ENCODE results near the gene RARA. TPM values are rescaled to one million over a fixed set of nuclear protein-coding genes. Genes with fewer than 3 reads are reported as not detected.

Gene RARA
- total and polyA plus RNA-seq, 7 experiments from 2014 or later, result 6.7 to 115 (median 42.9) TPM

GRCh38 chr17:40322358-40323315, 13.7 kb downstream of the RARA start:
- peak overlapping the region; percentile 55 for H3K4me3 ChIP-seq (ENCODE audit: low read length)
- peak overlapping the region; percentile 96 for H3K27ac ChIP-seq (ENCODE audit: low read depth, low read length)
- Mint-ChIP-seq H3K27me3 (peaks cover 0 to 9% (median 0%) of the 10 kb centered on the region in 5 donors), H3K27ac (peak overlapping the region; percentile 98 to 100 (median 99)), H3K4me1 (peaks cover 53 to 93% (median 89%) of the 10 kb centered on the region in 7 donors), H3K9me3 (peaks cover 0 to 10% (median 0%) of the 10 kb centered on the region in 11 donors), H3K36me3 (peaks cover 0 to 20% (median 0%) of the 10 kb centered on the region in 5 donors), H3K4me3 (peak overlapping the region; percentile 89 to 98 (median 97))
- ChIA-PET CTCF (interaction anchor here (0.7 to 12.4 kb wide), 8 partner anchors 16 to 285 kb away, joined by 3 to 87 read pairs (median 6); no protein-coding TSS in a partner anchor), POLR2A (interaction anchor here (0.7 to 34.9 kb wide), 15 partner anchors 7 to 1571 kb away, joined by 3 to 742 read pairs (median 4); partner anchors contain the start of genes CCR7, EIF1, PSMB3 and RARA)
- intact Hi-C loops (cut with micrococcal nuclease), result loop anchor here (1.0 to 5.0 kb wide), 10 partner anchors 19 to 1366 kb away; partner anchors contain the start of genes CCR7 (in 1 of the 2), CDC6 (in 1 of the 2), EIF1 (in 1 of the 2) and WIPF2 (in 1 of the 2)
- H3K36me3 ChIP-seq (ENCODE audit: control insufficient read depth in 2 of 3, insufficient read depth in 3 of 3, low read length in 3 of 3), result peaks cover 0 to 10% (median 0%) of the 10 kb centered on the region in 3 experiments
- no peaks in the 10 kb centered on the region for H3K9me3 ChIP-seq (ENCODE audit: control insufficient read depth in 2 of 3, low read length in 3 of 3)
- peak; percentile 79 to 98 (median 97) for DNase-seq
- H3K4me1 ChIP-seq (ENCODE audit: control insufficient read depth in 2 of 2, insufficient read depth in 2 of 2, low read length in 2 of 2), result peaks cover 67 to 77% of the 10 kb centered on the region in 2 donors
- H3K27me3 ChIP-seq (ENCODE audit: control insufficient read depth in 2 of 2, insufficient read depth in 2 of 2, low read length in 2 of 2), result no peaks in the 10 kb centered on the region
- peak; percentile 55 for ATAC-seq

- Mint-ChIP-seq H3K4me1 (peaks cover 58 to 100% (median 94%) of the 10 kb centered on the region in 7 donors), H3K36me3 (peaks cover 0 to 24% (median 0%) of the 10 kb centered on the region in 5 donors), H3K4me3 (peak overlapping the region; percentile 89 to 98 (median 97)), H3K27me3 (peaks cover 0 to 9% (median 0%) of the 10 kb centered on the region in 5 donors), H3K9me3 (peaks cover 0 to 10% (median 0%) of the 10 kb centered on the region in 11 donors), H3K27ac (peak overlapping the region; percentile 98 to 100 (median 99))
- DNase-seq (peak in 7 of 9 donors; percentile 52 to 92 (median 60)), ATAC-seq (peak; percentile 54)
- H3K4me3 ChIP-seq (ENCODE audit: low read length), result peak overlapping the region; percentile 55
- intact Hi-C loops (cut with micrococcal nuclease), result loop anchor here (1.0 to 5.0 kb wide), 6 partner anchors 18 to 1365 kb away; partner anchors contain the start of gene EIF1 (in 1 of the 2)
- H3K27ac ChIP-seq (ENCODE audit: low read depth, low read length), result peak overlapping the region; percentile 96
- CTCF ChIA-PET, result interaction anchor here (0.6 to 12.4 kb wide), 11 partner anchors 9 to 209 kb away, joined by 3 to 87 read pairs (median 4); no protein-coding TSS in a partner anchor
- peaks cover 0 to 4% (median 0%) of the 10 kb centered on the region in 3 experiments for H3K36me3 ChIP-seq (ENCODE audit: control insufficient read depth in 2 of 3, insufficient read depth in 3 of 3, low read length in 3 of 3)
- peaks cover 75 to 88% of the 10 kb centered on the region in 2 donors for H3K4me1 ChIP-seq (ENCODE audit: control insufficient read depth in 2 of 2, insufficient read depth in 2 of 2, low read length in 2 of 2)
- no peaks in the 10 kb centered on the region for H3K27me3 ChIP-seq (ENCODE audit: control insufficient read depth in 2 of 2, insufficient read depth in 2 of 2, low read length in 2 of 2)
- POLR2A ChIA-PET, result interaction anchor here (0.7 to 34.9 kb wide), 12 partner anchors 8 to 292 kb away, joined by 3 to 742 read pairs (median 4); partner anchors contain the start of genes CCR7 and RARA
- no peaks in the 10 kb centered on the region for H3K9me3 ChIP-seq (ENCODE audit: control insufficient read depth in 2 of 3, low read length in 3 of 3)
These were observed 14.7 kb downstream of the RARA start for GRCh38 chr17:40323391-40324381.

- Mint-ChIP-seq H3K9me3 (peaks cover 0 to 10% (median 0%) of the 10 kb centered on the region in 11 donors), H3K27ac (peak overlapping the region; percentile 98 to 100 (median 99)), H3K4me1 (peaks cover 64 to 97% (median 93%) of the 10 kb centered on the region in 7 donors), H3K4me3 (peak overlapping the region; percentile 80 to 97 (median 89)), H3K36me3 (peaks cover 0 to 17% (median 0%) of the 10 kb centered on the region in 5 donors), H3K27me3 (peaks cover 0 to 9% (median 0%) of the 10 kb centered on the region in 5 donors)
- Histone ChIP-seq H3K9me3 (ENCODE audit: control insufficient read depth in 2 of 3, low read length in 3 of 3) (no peaks in the 10 kb centered on the region), H3K27ac (ENCODE audit: low read depth, low read length) (peak overlapping the region; percentile 96), H3K4me3 (ENCODE audit: low read length) (peak overlapping the region; percentile 47), H3K27me3 (ENCODE audit: control insufficient read depth in 2 of 2, insufficient read depth in 2 of 2, low read length in 2 of 2) (no peaks in the 10 kb centered on the region), H3K4me1 (ENCODE audit: control insufficient read depth in 2 of 2, insufficient read depth in 2 of 2, low read length in 2 of 2) (peaks cover 83 to 85% of the 10 kb centered on the region in 2 donors), H3K36me3 (ENCODE audit: control insufficient read depth in 2 of 3, insufficient read depth in 3 of 3, low read length in 3 of 3) (no peaks in the 10 kb centered on the region)
- peak in 1 of 9 donors; percentile 56 for DNase-seq
- ChIA-PET POLR2A (interaction anchor here (0.5 to 34.9 kb wide), 7 partner anchors 7 to 287 kb away, joined by 3 to 742 read pairs (median 4); partner anchors contain the start of gene RARA), CTCF (interaction anchor here (0.6 to 5.1 kb wide), 10 partner anchors 8 to 208 kb away, joined by 3 to 26 read pairs (median 4); partner anchors contain the start of gene RARA)
- intact Hi-C loops (cut with micrococcal nuclease), result loop anchor here (1.0 kb wide), 3 partner anchors 7 to 16 kb away; no protein-coding TSS in a partner anchor
- ATAC-seq, result no peak
These were observed 16.4 kb downstream of the RARA start for GRCh38 chr17:40325156-40326013.

GRCh38 chr17:40326014-40326831, 17.2 kb downstream of the RARA start:
- Mint-ChIP-seq H3K36me3 (peaks cover 0 to 14% (median 3%) of the 10 kb centered on the region in 5 donors), H3K4me1 (peaks cover 68 to 97% (median 93%) of the 10 kb centered on the region in 7 donors), H3K4me3 (peak overlapping the region; percentile 80 to 97 (median 88)), H3K9me3 (peaks cover 0 to 10% (median 0%) of the 10 kb centered on the region in 11 donors), H3K27ac (peak overlapping the region; percentile 93 to 100 (median 99)), H3K27me3 (peaks cover 0 to 9% (median 0%) of the 10 kb centered on the region in 5 donors)
- POLR2A ChIA-PET, result interaction anchor here (0.5 to 34.9 kb wide), 8 partner anchors 6 to 238 kb away, joined by 3 to 742 read pairs (median 4); partner anchors contain the start of gene RARA
- intact Hi-C loops (cut with micrococcal nuclease), result loop anchor here (1.0 kb wide), 3 partner anchors 8 to 15 kb away; no protein-coding TSS in a partner anchor
- CTCF ChIA-PET, result interaction anchor here (0.8 to 5.1 kb wide), 10 partner anchors 9 to 29 kb away, joined by 3 to 26 read pairs (median 5); partner anchors contain the start of gene RARA
- Histone ChIP-seq H3K27me3 (ENCODE audit: control insufficient read depth in 2 of 2, insufficient read depth in 2 of 2, low read length in 2 of 2) (no peaks in the 10 kb centered on the region), H3K27ac (ENCODE audit: low read depth, low read length) (peak overlapping the region; percentile 91), H3K4me1 (ENCODE audit: control insufficient read depth in 2 of 2, insufficient read depth in 2 of 2, low read length in 2 of 2) (peaks cover 83 to 87% of the 10 kb centered on the region in 2 donors), H3K36me3 (ENCODE audit: control insufficient read depth in 2 of 3, insufficient read depth in 3 of 3, low read length in 3 of 3) (peaks cover 0 to 1% (median 0%) of the 10 kb centered on the region in 3 experiments), H3K9me3 (ENCODE audit: control insufficient read depth in 2 of 3, low read length in 3 of 3) (no peaks in the 10 kb centered on the region), H3K4me3 (ENCODE audit: low read length) (peak overlapping the region; percentile 47)
- peak in 7 of 9 donors; percentile 52 to 73 (median 67) for DNase-seq
- ATAC-seq, result peak; percentile 23

Data from naive thymus-derived CD4-positive, alpha-beta T cell (primary cell).